IgD-negative memory B cell (primary cell): Measurements from ENCODE around the gene CRY2. TPM values are rescaled to one million over a fixed set of nuclear protein-coding genes. Genes with fewer than 3 reads are reported as not detected.
A peak's percentile ranks its signal among the peaks of the same experiment; 100 is the strongest.
"Not testable (repeated sequence)": the region's sequence is repeated elsewhere in the genome, so short reads cannot be mapped to it uniquely, and the experiment has no call there.

Source experiments
- H3K27ac Mint-ChIP-seq, 3 donors: one replicate each; pipeline ENCODE4 v1.8.0; 2020 to 2022; ENCODE audit warnings: mild to moderate bottlenecking in 3 of 3, mixed read lengths in 3 of 3, moderate library complexity in 1 of 3
- H3K27me3 Mint-ChIP-seq: one replicate; pipeline ENCODE4 v1.8.0; 2021; ENCODE audit warnings: mixed read lengths
- H3K36me3 Mint-ChIP-seq: one replicate; pipeline ENCODE4 v1.8.0; 2020; ENCODE audit warnings: mild to moderate bottlenecking, mixed read lengths
- H3K4me1 Mint-ChIP-seq, 3 donors: one replicate each; pipeline ENCODE4 v1.8.0; 2020 to 2022; ENCODE audit warnings: mixed read lengths in 3 of 3, mild to moderate bottlenecking in 1 of 3
- H3K4me3 Mint-ChIP-seq, 4 donors: one replicate each; pipeline ENCODE4 v1.8.0; 2020 to 2022; ENCODE audit warnings: mild to moderate bottlenecking in 4 of 4, mixed read lengths in 4 of 4, moderate library complexity in 3 of 4
- H3K9me3 Mint-ChIP-seq, 3 donors: one replicate each; pipeline ENCODE4 v1.8.0; 2020 to 2021; ENCODE audit warnings: mixed read lengths in 3 of 3, mild to moderate bottlenecking in 1 of 3
- polyA plus RNA-seq: library from polyadenylated mRNA; unstranded; fragments of 300-500 nt; fragmentation: Illumina TruSeq; gene quantifications from one replicate; pipeline ENCODE4 v1.2.3, GENCODE V29; 2021

Gene CRY2
- polyA plus RNA-seq, 1 donor from 2014 or later = 39.3 TPM

- no peaks in the 10 kb centered on the region for H3K27me3 Mint-ChIP-seq
- no peak overlapping the region for H3K27ac Mint-ChIP-seq
- no peaks in the 10 kb centered on the region for H3K9me3 Mint-ChIP-seq
- H3K4me3 Mint-ChIP-seq = peak overlapping the region in 2 of 4 donors; percentile 73 to 88
- H3K4me1 Mint-ChIP-seq = peaks cover 22 to 40% (median 29%) of the 10 kb centered on the region in 3 donors
- no peaks in the 10 kb centered on the region for H3K36me3 Mint-ChIP-seq
These were observed 39.5 kb upstream of the CRY2 start for GRCh38 chr11:45807792-45808238.

GRCh38 chr11:45808427-45808826, 38.8 kb upstream of the CRY2 start:
- H3K36me3 Mint-ChIP-seq = not testable (repeated sequence)
- Mint-ChIP-seq H3K27ac (peak overlapping the region in 1 of 3 donors; percentile 35), H3K4me1 (peaks cover 22 to 40% (median 35%) of the 10 kb centered on the region in 3 donors)

GRCh38 chr11:45809456-45810395, 37.5 kb upstream of the CRY2 start:
- H3K36me3 Mint-ChIP-seq = no peaks in the 10 kb centered on the region
- no peaks in the 10 kb centered on the region for H3K27me3 Mint-ChIP-seq
- no peaks in the 10 kb centered on the region for H3K9me3 Mint-ChIP-seq
- H3K27ac Mint-ChIP-seq = peak overlapping the region in 1 of 3 donors; percentile 39
- H3K4me3 Mint-ChIP-seq = peak overlapping the region in 3 of 4 donors; percentile 14 to 47 (median 44)
- peaks cover 17 to 38% (median 35%) of the 10 kb centered on the region in 3 donors for H3K4me1 Mint-ChIP-seq

More at GRCh38 chr11:45808427-45808826, 38.8 kb upstream of the CRY2 start:
- H3K9me3 Mint-ChIP-seq, H3K27me3 Mint-ChIP-seq: not testable (repeated sequence)
- peak overlapping the region in 1 of 4 donors; percentile 47 for H3K4me3 Mint-ChIP-seq

- H3K27ac Mint-ChIP-seq = no peak overlapping the region
These were observed 36.7 kb upstream of the CRY2 start for GRCh38 chr11:45810431-45811108.

GRCh38 chr11:45811109-45811435, 36.2 kb upstream of the CRY2 start:
- Mint-ChIP-seq H3K27ac (peak overlapping the region in 1 of 3 donors; percentile 25), H3K27me3 (no peaks in the 10 kb centered on the region), H3K9me3 (no peaks in the 10 kb centered on the region), H3K4me3 (peak overlapping the region in 1 of 4 donors; percentile 37), H3K36me3 (no peaks in the 10 kb centered on the region), H3K4me1 (peaks cover 20 to 38% (median 36%) of the 10 kb centered on the region in 3 donors)

More at GRCh38 chr11:45810431-45811108, 36.7 kb upstream of the CRY2 start:
- Mint-ChIP-seq H3K4me3 (peak overlapping the region in 1 of 4 donors; percentile 37), H3K9me3 (no peaks in the 10 kb centered on the region), H3K36me3 (no peaks in the 10 kb centered on the region), H3K27me3 (no peaks in the 10 kb centered on the region), H3K4me1 (peaks cover 18 to 38% (median 35%) of the 10 kb centered on the region in 3 donors)

GRCh38 chr11:45811571-45812290, 35.5 kb upstream of the CRY2 start:
- H3K27me3 Mint-ChIP-seq = no peaks in the 10 kb centered on the region
- peak overlapping the region in 1 of 4 donors; percentile 14 for H3K4me3 Mint-ChIP-seq
- no peaks in the 10 kb centered on the region for H3K9me3 Mint-ChIP-seq
- H3K4me1 Mint-ChIP-seq = peaks cover 16 to 35% (median 32%) of the 10 kb centered on the region in 3 donors
- no peaks in the 10 kb centered on the region for H3K36me3 Mint-ChIP-seq
- peak overlapping the region in 1 of 3 donors; percentile 32 for H3K27ac Mint-ChIP-seq

- Mint-ChIP-seq H3K36me3 (no peaks in the 10 kb centered on the region), H3K27ac (peak overlapping the region in 2 of 3 donors; percentile 32 to 76), H3K4me1 (peaks cover 18 to 35% (median 33%) of the 10 kb centered on the region in 3 donors), H3K9me3 (no peaks in the 10 kb centered on the region), H3K4me3 (no peak overlapping the region), H3K27me3 (no peaks in the 10 kb centered on the region)
These were observed 34.4 kb upstream of the CRY2 start for GRCh38 chr11:45812581-45813548.

- Mint-ChIP-seq H3K9me3 (no peaks in the 10 kb centered on the region), H3K27me3 (peaks cover 2% of the 10 kb centered on the region), H3K4me1 (peaks cover 32 to 36% (median 35%) of the 10 kb centered on the region in 3 donors), H3K27ac (peak overlapping the region in 2 of 3 donors; percentile 42 to 88), H3K4me3 (peak overlapping the region in 3 of 4 donors; percentile 9 to 81 (median 65)), H3K36me3 (no peaks in the 10 kb centered on the region)
These were observed 31.5 kb upstream of the CRY2 start for GRCh38 chr11:45815747-45816146.

GRCh38 chr11:45816614-45817013, 30.7 kb upstream of the CRY2 start:
- Mint-ChIP-seq H3K4me1 (peaks cover 32 to 36% (median 35%) of the 10 kb centered on the region in 3 donors), H3K36me3 (no peaks in the 10 kb centered on the region), H3K27ac (peak overlapping the region; percentile 88 to 91 (median 90)), H3K9me3 (no peaks in the 10 kb centered on the region), H3K27me3 (peaks cover 2% of the 10 kb centered on the region), H3K4me3 (peak overlapping the region in 1 of 4 donors; percentile 22)

GRCh38 chr11:45817191-45817590, 30.1 kb upstream of the CRY2 start:
- Mint-ChIP-seq H3K36me3 (no peaks in the 10 kb centered on the region), H3K9me3 (no peaks in the 10 kb centered on the region), H3K27ac (peak overlapping the region; percentile 88 to 94 (median 91)), H3K4me1 (peaks cover 32 to 36% (median 35%) of the 10 kb centered on the region in 3 donors), H3K27me3 (peaks cover 2% of the 10 kb centered on the region), H3K4me3 (peak overlapping the region in 3 of 4 donors; percentile 54 to 80 (median 70))

- Mint-ChIP-seq H3K27ac (peak overlapping the region; percentile 75 to 93 (median 91)), H3K4me3 (peak overlapping the region in 3 of 4 donors; percentile 46 to 81 (median 59)), H3K9me3 (no peaks in the 10 kb centered on the region), H3K4me1 (peaks cover 29 to 39% (median 35%) of the 10 kb centered on the region in 3 donors), H3K27me3 (peaks cover 2% of the 10 kb centered on the region), H3K36me3 (no peaks in the 10 kb centered on the region)
These were observed 28.2 kb upstream of the CRY2 start for GRCh38 chr11:45818961-45819605.

- H3K9me3 Mint-ChIP-seq = no peaks in the 10 kb centered on the region
- peaks cover 6% of the 10 kb centered on the region for H3K27me3 Mint-ChIP-seq
- no peaks in the 10 kb centered on the region for H3K36me3 Mint-ChIP-seq
- H3K27ac Mint-ChIP-seq = peak overlapping the region in 1 of 3 donors; percentile 80
- no peak overlapping the region for H3K4me3 Mint-ChIP-seq
- H3K4me1 Mint-ChIP-seq = peaks cover 29 to 39% (median 35%) of the 10 kb centered on the region in 3 donors
These were observed 26.9 kb upstream of the CRY2 start for GRCh38 chr11:45820211-45820857.

- H3K4me3 Mint-ChIP-seq, H3K27ac Mint-ChIP-seq, H3K36me3 Mint-ChIP-seq, H3K4me1 Mint-ChIP-seq, H3K9me3 Mint-ChIP-seq: not testable (repeated sequence)
- H3K27me3 Mint-ChIP-seq = peaks cover 13% of the 10 kb centered on the region
These were observed 20.8 kb upstream of the CRY2 start for GRCh38 chr11:45826492-45826891.
